Hindlimb muscle (tissue), 1 donor: ENCODE measurements around the gene SELENOV. TPM values are rescaled to one million over a fixed set of nuclear protein-coding genes. Genes with fewer than 3 reads are reported as not detected.

ENCODE experiments used
- DNase-seq: peaks from one replicate; pipeline ENCODE4 v3.0.0-alpha.2; 2013
- polyA plus RNA-seq: library from polyadenylated mRNA; unstranded; fragments of 120-200 nt; gene quantifications from one replicate; pipeline ENCODE4 v1.2.1, GENCODE V29; 2013; ENCODE audit not compliant: insufficient read length

SELENOV gene
- polyA plus RNA-seq, 1 donor: not detected

DNA sequence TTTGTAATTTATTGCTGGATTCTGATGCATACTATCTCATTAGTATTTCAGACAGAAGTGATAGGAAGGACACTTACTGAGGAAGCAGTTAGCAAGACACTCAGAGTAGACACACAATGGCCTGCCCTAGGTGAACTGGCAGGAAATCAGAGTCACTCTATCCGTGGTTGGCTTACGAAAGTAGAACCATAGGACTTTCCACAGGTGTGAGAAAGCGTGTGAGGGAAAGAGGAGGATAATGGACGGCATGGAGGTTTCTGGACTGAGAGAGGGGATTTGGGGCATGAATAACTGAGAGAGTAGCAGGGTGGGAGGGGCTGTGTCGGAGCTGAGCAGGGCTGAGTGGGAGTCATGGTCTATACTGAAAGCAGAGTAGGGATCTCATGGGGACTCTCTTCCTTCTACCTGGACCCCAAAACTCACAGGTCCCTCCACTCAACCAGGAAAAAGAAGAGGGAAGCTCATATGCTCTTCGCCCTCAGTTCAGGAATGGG lies 43.7 kb downstream of the SELENOV start:
- no peak for DNase-seq

GRCh38 chr19:39563408-39563807 lies 48.5 kb downstream of the SELENOV start:
- DNase-seq: no peak

DNA sequence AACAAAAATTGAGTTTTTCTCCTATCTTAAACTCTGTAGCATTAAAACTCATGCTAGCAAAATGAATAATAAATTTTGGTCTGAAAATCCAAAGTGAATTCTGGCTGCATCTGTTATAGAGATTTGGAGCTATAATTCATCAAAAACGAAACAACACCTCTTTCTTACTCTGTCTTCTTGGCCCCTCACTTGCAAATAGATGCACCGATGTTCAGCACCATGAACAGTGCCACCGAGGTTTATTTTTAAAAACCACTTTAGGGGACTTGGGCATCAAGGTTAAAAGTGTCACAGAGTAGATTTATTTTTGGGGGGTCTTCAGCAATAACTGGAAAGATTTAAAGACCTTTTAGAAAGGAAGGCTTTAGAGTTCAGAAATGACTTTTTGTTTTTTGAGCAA lies 51.1 kb downstream of the SELENOV start:
- DNase-seq: no peak

- DNase-seq: no peak
Observed at GRCh38 chr19:39568604-39569003, 53.7 kb downstream of the SELENOV start.

Other genes with a start within 250 kb of the SELENOV start
- gene IFNL2, start 246.7 kb upstream of the SELENOV start, polyA plus RNA-seq: not detected
- not detected for gene IFNL1, start 218.7 kb upstream of the SELENOV start, polyA plus RNA-seq
- 0.99 TPM for gene LRFN1, start 194.3 kb upstream of the SELENOV start, polyA plus RNA-seq
- 16.6 TPM for gene GMFG, start 179.1 kb upstream of the SELENOV start, polyA plus RNA-seq
- 92.8 TPM for gene SAMD4B, start 172.7 kb upstream of the SELENOV start, polyA plus RNA-seq
- gene PAF1, start 124.0 kb upstream of the SELENOV start, polyA plus RNA-seq: 38.6 TPM
- 25.5 TPM for gene MED29, start 123.8 kb upstream of the SELENOV start, polyA plus RNA-seq
- gene ZFP36, start 108.3 kb upstream of the SELENOV start, polyA plus RNA-seq: 60.1 TPM
- gene PLEKHG2, start 102.5 kb upstream of the SELENOV start, polyA plus RNA-seq: 54.9 TPM
- gene RPS16, start 79.2 kb upstream of the SELENOV start, polyA plus RNA-seq: 2,118 TPM
- 87.0 TPM for gene SUPT5H, start 69.6 kb upstream of the SELENOV start, polyA plus RNA-seq
- gene TIMM50, start 34.3 kb upstream of the SELENOV start, polyA plus RNA-seq: 53.7 TPM
- gene DLL3, start 16.2 kb upstream of the SELENOV start, polyA plus RNA-seq: 0.12 TPM
- 2.3 TPM for gene EID2B, start 17.7 kb downstream of the SELENOV start, polyA plus RNA-seq
- gene EID2, start 25.0 kb downstream of the SELENOV start, polyA plus RNA-seq: 9.2 TPM
- not detected for gene LGALS13, start 87.4 kb downstream of the SELENOV start, polyA plus RNA-seq
- gene LGALS16, start 140.8 kb downstream of the SELENOV start, polyA plus RNA-seq: not detected
- not detected for gene LGALS14, start 189.3 kb downstream of the SELENOV start, polyA plus RNA-seq
- 1.2 TPM for gene CLC, start 222.9 kb downstream of the SELENOV start, polyA plus RNA-seq